Lung microvascular endothelial cell (primary cell): Measurements from ENCODE around the gene NFATC2IP. TPM values are rescaled to one million over a fixed set of nuclear protein-coding genes. Genes with fewer than 3 reads are reported as not detected.
"Not testable (repeated sequence)": the region's sequence is repeated elsewhere in the genome, so short reads cannot be mapped to it uniquely, and the experiment has no call there.

Experiments
- DNase-seq, 2 donors: peaks; one replicate each; pipeline versions ENCODE4 v3.0.0 to v3.0.0-alpha.2; 2010; ENCODE audit warnings: low read depth in 2 of 2
- total RNA-seq: library from RNA; depleted of rRNA; stranded (reverse); fragments of >200 nt; gene quantifications from 2 replicates; pipeline ENCODE4 v1.2.1, GENCODE V29; 2014

Gene NFATC2IP
- total RNA-seq, 1 donor from 2014 or later: 21.0 TPM

- no peak for DNase-seq
Measured at GRCh38 chr16:28991687-28992086, 41.0 kb downstream of the NFATC2IP start.

GRCh38 chr16:28992496-28992895, 41.8 kb downstream of the NFATC2IP start:
- DNase-seq: no peak

GRCh38 chr16:28998837-28999236, 48.1 kb downstream of the NFATC2IP start:
- DNase-seq: no peak

GRCh38 chr16:28999577-28999976, 48.8 kb downstream of the NFATC2IP start:
- no peak for DNase-seq

GRCh38 chr16:29000019-29000418, 49.3 kb downstream of the NFATC2IP start:
- DNase-seq: no peak

- not testable (repeated sequence) for DNase-seq
Measured at GRCh38 chr16:29004496-29005139, 53.9 kb downstream of the NFATC2IP start.

- DNase-seq: peak in 1 of 2 donors; percentile 52
Measured at GRCh38 chr16:29007730-29008593, 57.2 kb downstream of the NFATC2IP start.

- no peak for DNase-seq
Measured at GRCh38 chr16:29009050-29009837, 58.5 kb downstream of the NFATC2IP start.

- DNase-seq: no peak
Measured at GRCh38 chr16:29009838-29010166, 59.1 kb downstream of the NFATC2IP start.

GRCh38 chr16:29011112-29011511, 60.4 kb downstream of the NFATC2IP start:
- no peak for DNase-seq

GRCh38 chr16:29011851-29012250, 61.1 kb downstream of the NFATC2IP start:
- no peak for DNase-seq

GRCh38 chr16:29012913-29013553, 62.3 kb downstream of the NFATC2IP start:
- no peak for DNase-seq

GRCh38 chr16:29014561-29015069, 63.9 kb downstream of the NFATC2IP start:
- DNase-seq: no peak

Other genes with a start within 250 kb of the NFATC2IP start
- gene EIF3C, start 239.5 kb upstream of the NFATC2IP start, total RNA-seq: 171 and 216 TPM in 2 replicates
- gene NPIPB9, start 199.2 kb upstream of the NFATC2IP start, total RNA-seq: 0.44 and 1.4 TPM in 2 replicates
- 15.7 and 22.8 TPM in 2 replicates for gene ATXN2L, start 127.9 kb upstream of the NFATC2IP start, total RNA-seq
- 88.9 and 94.6 TPM in 2 replicates for gene TUFM, start 104.6 kb upstream of the NFATC2IP start, total RNA-seq
- 8.1 and 9.9 TPM in 2 replicates for gene SH2B1, start 87.1 kb upstream of the NFATC2IP start, total RNA-seq
- under 0.01 TPM in 2 replicates for gene ATP2A1, start 72.4 kb upstream of the NFATC2IP start, total RNA-seq
- 25.3 and 31.2 TPM in 2 replicates for gene RABEP2, start 25.7 kb upstream of the NFATC2IP start, total RNA-seq
- gene CD19, start 19.0 kb upstream of the NFATC2IP start, total RNA-seq: 0.20 TPM in 1 of 2 replicates, not detected in the other
- 21.4 and 26.0 TPM in 2 replicates for gene SPNS1, start 23.8 kb downstream of the NFATC2IP start, total RNA-seq
- 0.22 and 0.79 TPM in 2 replicates for gene LAT, start 34.1 kb downstream of the NFATC2IP start, total RNA-seq